ENCODE results near the gene PRR5L.

PRR5L gene

DNA sequence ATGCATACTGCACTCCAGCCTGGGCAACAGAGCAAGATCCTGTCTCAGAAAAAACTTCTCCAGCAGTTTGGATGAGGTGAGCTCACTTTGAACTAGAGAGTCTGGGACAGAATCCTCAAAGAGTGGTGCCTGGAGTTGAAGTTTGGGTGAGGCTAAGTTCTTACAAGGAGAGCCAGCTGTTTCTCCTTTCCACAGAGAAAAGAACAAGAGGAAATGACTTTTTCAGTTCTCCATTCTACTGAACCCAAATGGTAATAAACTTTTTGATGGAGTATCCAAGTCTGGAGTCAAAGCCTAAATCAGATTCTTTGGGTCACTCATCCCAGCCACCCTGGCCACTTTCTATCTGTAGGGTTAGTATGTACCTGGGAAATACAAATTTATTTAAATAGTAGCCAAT is 111.3 kb downstream of the PRR5L start:
- no peak for DNase-seq

DNA sequence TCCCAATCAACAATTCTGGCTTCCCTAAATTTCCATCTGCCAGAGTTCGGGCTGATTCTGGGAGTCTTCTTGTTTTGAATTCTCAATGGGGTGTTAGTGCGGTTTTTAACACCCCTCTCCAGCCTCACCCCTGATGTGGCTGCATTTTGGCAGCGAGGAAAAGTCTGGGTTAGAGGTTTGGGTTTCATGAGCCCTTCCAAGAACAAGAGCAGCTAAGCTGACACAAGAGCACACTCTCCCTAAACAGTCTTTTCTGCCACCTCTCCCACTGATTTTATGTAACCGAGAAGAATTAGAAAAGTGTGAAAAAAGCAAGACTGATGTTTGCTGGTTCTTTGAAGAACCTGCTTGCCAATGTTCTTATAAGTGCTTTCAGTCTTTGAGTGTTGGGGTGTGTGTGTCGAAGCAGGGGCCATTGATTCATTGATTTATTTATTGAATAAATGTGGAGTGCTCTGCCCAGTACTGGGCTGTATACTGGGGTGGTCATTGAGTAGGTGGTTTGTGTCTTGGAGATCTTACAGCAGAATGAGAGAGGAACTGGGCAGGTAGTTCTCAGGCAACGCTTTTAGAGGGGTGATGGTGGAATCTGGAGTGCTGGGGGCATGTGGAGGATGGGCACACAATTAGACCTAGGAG is 112.5 kb downstream of the PRR5L start:
- DNase-seq, result no peak

DNA sequence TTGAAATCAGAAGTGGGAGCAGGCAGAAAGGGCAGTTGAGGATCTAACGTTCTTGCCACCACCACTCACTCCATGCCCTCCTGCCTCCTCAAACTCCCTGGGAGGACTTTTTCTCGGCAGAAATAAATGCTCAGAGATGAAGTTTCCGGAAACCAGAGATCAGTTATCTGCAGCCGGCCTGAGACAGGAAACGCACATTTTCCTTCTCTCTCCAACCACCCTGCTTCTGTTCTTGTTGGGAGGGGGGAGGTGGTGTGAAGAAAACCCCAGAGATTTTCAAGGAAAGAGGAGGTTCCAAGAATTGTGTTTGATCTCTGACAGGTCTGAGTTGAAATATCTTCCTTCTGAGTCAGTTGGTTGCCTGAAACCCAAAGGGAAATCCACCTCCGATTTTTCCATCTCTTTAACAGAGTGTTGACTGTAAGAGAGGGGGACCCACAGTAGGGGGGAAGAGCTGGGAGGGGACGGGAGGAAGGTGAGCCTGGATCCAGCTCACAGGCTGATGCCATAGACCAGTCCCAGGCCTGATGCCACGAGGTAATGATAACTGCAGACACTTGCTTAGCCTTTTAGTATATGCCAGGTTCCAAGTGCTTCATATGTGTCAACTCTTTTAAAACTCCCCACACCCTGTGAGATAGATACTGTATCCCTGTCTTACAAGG is 113.2 kb downstream of the PRR5L start:
- no peak for DNase-seq

DNA sequence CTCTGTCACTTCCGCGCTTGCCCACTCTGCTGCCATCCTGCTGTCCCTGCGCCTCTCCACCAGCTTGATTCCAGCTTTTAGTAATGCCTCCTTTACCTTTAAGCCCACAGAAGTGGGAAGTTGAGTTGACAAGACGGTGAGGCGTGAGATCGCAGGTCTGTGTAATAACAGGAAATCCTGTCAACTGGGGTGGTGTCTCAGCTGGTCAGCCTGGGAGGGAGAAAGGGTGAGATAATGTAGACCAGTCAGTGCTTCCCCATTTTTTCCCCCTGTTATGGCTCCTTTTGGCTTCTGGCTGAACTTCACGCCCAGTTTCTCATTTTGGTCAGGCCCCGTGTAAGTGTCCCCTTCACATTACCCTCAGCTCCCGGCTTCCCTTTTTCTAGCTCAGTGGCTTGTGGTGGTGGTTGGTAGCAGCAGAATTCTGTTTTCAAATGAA is 115.1 kb downstream of the PRR5L start:
- DNase-seq, result peak; percentile 77

DNA sequence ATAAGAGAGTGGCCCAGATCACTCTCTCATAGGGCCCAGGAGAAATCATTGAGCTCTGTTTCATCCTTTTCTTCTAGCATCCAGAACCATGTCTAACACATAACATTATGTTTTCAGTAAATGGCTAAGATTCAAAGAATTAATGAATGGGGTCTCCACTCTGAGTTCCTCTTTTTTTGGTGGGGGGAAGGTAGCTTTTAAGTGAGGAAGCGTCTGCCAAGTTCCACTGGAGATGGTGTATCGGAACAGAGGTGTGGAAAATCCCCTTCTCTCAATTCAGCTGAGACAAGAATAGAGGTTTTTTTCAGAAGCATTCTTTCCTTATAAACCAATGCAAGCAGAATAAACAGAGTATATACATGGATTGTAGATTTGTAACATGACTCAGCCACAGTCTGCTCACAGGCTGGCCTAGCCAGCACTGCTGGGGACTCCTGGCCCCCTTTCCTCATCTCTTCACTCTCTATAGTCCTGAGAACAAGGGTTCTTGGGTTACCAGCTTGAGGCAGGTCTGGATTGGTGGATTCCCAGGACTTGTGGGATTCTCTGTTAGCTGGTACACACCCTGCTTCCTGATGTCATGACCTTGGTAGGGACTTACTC is 116.8 kb downstream of the PRR5L start:
- no peak for DNase-seq

DNA sequence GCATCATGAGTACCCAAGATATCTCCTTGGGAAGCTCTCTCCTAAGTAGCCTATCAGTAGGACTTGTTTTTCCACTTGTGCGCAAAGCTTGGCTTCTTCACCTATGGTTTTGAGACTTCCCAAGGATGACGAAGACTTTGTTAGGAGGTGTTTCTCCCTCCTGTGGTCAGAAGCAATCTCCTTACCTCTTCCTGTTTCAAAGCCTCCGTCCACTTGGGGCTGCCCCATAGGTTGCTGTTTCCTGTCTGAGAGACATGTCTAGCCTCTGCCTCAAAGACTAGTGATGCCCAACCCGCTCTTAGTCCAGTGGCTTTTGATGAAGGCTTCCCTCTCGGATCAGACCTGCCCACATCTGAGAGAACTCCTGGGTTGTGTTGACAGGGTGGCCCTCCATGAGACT is 121.1 kb downstream of the PRR5L start:
- peak; percentile 14 for DNase-seq

DNA sequence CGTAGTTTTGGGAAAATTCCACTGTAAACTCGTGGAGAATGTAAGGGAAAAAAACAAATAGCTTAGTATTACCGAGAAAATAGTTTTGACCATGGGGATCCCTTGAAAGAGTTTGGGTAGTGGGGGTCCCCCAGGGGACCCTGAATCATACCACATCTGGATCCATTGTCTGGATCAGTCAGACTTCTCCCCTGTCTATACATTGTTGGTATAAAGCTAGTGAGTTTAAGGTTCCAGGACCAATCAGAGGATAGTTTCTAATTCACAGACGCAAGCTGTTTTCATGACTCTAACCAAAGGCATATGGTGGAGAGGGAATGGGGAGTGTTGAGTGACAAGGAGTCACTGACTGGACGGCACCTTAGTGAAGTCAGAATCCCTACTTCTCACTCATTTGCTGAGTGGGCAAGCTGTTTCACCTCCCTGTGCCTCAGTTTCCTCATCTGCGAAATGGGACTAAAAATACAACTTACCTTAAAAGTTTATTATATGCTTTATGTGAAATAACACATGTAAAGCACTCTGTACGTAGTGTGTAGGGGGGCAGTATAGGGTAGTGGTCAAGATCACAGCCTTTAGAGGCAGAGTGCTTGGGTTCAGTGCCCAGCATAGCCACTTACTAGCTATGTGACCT is 123.8 kb downstream of the PRR5L start:
- no peak for DNase-seq

DNA sequence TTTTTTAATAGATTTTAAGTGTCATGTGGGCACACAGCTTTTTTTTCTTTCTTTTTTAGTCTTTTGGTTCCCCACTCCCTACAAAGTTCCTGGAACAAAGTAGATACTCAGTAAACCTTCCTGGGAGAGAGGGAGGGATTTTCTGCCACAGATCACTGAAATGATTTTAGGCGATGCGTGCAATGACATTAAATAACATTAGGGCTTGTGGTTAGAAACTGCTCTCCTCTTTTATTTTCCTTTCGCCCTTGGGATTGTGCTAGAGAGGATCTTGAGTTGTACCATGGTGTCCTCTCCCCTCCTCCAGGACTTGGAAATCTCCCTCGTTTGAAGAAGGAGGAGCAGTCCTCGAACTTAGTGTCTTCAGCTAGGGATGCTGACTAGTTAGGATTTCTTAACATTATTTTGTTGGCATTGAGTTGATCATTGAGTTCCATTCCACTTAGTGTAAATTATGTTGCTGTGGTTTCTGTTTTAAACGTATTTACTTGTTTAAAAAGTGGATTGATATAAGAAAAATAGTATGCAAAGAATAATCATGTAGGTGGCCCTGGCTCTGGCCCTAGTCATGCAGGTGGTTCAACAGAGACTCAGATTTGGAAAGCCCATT is 125.6 kb downstream of the PRR5L start:
- DNase-seq, result no peak

DNA sequence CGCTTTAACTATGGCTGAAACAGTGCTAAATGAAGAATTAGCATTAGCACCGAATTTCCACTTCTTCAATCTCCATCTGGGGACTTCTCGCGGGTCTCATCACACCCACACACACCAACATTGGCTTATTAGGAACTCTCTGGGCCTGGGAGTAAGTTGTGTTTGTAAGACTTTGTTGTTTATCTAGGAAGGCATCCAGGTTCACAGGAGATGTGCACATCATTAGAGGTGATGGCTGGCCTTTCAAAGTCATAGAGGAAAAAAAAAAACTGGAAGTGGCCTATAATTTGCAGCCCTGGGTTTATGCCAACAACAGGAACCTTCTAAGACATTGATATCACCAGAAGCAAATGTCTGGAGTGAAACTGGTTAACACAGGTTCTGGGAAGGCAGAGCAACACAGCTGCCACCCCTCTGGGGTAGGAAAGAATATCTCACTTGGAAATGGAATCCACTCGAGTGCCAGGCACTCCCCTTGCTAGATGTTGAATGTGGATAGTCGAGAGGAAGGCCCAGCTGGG is 129.5 kb downstream of the PRR5L start:
- DNase-seq, result no peak

DNA sequence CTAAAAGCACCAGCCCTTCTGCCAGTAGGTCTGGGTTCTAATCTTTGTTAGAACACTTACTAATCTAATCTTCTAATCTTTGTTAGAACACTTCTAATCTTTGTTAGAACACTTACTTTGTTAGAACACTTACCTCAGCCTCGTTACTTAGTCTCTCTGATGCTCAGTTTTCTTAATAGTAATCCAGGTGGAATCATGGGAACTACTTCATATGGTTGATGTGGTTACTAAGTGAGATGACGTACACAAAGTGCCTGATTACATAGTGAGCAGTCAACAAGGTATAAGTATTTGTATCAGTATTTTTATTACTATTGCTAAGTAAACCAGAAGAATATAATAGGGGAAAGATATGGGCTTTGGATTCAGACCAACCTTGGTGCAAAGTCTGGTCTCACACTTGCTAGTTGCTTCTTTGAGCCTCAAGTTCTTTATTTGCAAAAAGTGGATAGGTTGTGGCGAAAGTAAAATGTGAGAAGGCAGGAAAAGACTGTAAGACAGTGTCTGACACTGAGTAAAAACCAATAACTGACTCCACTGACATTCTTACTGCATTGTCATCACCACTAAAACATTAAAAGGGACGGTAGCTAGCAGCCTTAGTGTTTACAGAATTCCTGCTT is 130.2 kb downstream of the PRR5L start:
- DNase-seq, result no peak

DNA sequence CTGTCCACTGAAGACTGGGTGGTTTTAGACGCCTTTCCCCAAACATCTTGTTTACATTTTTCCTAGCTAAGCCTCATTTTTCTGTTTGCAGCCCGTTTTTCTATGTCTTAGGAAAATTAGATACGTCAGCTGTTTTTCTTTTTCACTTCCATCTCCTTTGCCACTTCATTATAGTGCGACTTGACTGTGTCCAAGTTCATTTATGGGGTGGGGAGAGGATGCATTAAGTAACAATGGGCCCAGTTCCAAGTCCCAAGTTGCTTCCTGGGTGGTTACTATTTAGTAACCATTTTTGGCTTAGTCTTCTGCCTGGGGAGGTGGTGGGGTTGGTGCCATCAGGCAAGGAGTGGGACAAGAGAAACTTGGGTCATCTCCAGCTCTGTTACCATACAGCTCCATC is 131.0 kb downstream of the PRR5L start:
- DNase-seq, result no peak

DNA sequence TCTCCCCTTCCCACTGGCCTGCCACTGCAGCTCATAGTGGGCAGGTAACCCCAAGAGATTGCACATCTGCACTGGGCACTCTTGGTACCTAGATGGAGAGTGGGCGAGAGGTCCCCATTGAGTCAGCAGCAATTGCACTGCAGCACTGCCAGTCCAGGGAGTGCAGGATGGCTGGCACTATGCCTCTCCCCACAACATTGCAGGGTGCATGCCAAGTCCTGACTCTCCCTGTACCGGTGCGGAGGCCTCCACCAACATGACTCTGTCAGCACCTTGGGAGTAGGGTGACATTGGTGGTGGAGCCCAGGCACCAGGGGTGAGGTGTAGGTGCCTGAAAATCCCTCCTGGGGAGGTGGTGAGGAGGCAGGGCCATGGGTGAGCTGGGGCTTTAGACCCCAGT is 131.8 kb downstream of the PRR5L start:
- DNase-seq, result no peak

DNA sequence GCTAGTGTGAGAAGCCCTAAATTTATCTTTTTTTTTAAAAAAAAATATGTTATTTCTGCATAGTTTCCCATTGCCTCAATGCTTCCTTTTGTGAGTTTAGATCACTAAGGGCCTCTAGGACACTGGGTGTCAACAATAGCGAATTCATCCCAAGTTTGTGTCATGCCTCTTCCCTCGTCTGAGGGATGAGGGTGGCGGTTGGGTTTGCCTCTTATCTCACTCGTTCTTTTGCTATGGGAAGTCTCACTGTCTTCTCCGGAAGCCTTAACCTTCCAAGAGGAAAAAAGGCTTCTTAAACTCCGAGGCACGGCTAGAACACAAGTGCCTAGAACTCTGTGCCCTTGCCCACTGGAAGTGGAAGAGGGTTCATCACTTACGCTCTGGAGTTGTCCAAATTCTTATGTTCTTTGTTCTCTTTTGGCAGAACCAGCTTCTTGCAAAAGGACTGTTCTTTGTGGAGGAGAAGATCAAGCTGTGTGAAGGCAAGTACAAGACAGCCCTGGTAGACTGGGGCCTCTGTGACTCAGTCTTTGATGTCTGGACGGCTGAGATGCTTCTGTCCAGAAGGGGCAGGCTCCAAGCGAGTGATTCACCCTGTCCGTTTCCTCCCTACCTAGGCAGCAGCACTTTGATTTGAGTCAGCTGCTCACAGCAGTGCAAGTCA is 135.5 kb downstream of the PRR5L start:
- peak; percentile 47 for DNase-seq

DNA sequence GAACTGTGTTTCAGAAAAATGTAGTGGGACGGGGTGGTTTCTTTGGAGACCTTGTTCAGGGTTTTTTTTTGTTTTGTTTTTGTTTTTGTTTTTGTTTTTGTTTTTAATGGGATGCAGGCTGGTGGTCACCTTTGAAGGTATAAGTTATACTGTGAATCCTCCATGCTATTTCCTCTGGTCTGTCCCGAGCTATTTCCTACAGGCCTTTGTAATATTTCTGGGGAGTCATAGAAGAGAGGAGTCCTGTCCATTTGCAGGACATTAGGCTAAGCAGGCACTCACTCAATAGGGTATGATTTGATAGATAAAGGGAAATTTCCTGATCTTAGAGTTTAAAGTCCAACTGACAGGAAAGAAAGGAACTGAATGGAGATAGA is 136.0 kb downstream of the PRR5L start:
- no peak for DNase-seq

DNA sequence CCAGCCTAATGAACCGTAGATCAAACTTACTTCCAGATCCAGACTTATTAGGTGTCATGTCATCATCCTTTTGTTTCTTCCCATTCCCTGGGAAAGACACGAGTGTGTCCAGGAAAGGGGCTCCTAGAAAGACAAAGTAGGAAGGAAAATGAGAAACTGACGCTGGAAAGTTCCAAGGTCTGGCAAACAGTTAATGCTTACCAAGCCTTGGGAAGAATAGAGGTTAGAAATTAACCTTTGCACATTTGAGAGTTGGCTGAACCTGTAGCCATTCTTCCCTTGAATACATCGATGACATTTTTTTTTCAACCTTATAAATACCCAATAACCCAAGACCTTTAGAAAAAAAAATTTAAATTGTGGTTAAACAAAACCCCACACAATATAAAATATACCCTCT is 136.7 kb downstream of the PRR5L start:
- no peak for DNase-seq

DNA sequence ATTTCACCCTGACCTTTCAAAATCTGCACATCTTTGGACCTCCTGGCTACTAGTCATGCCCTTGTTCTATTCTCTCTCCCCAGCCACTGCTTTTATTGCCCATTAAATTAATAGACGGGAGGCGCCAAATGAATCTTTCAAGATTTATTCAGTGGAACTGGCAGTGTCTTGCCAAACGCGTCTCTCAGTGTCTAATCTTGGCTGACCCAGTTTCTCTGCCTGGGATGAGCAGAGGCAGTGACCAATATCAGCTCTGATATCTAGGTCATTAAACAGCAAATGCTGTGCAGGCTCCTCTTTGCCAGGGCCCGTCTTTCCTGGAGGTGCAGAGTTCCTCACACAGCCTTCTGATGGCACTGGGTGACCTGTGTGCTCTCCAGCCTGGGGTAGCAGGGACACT is 140.0 kb downstream of the PRR5L start:
- no peak for DNase-seq

DNA sequence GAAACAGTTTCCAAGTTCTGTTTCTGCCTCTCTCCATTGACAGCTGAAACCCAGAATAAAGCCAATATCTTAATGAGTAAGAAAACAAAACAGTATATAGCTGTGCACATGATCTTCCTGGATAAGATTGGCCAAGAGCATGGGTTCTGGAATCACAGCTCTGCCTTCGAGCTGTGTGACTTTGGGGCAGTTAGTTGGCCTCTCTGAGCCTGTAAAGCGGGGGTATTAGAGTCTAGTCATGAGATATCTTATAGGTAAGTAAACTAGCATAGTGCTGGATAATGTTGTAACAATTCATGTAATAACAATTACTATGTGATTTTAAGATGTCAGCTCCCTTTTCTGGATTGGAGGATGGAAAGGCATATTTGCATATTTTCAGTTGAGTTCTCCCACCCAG is 140.5 kb downstream of the PRR5L start:
- no peak for DNase-seq

DNA sequence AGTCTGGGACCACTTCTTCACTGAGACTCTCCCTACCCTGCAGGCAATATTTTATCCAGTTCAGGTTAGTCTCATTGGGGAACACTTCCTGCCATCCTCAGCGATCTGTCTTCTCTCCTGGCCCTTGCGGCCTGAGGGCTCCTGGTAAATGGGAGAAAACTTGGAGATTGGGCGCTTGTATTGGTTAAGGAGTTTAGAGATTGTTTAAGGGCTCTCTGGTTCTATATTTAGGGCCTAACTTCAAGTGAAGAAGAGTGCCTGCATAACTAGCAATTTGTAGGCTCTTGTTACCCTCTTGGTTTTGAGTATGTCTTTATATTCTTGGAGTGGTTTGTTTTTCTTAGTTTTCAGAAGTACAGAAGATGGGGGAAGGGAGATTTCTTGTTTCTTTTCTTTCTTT is 141.3 kb downstream of the PRR5L start:
- no peak for DNase-seq

DNA sequence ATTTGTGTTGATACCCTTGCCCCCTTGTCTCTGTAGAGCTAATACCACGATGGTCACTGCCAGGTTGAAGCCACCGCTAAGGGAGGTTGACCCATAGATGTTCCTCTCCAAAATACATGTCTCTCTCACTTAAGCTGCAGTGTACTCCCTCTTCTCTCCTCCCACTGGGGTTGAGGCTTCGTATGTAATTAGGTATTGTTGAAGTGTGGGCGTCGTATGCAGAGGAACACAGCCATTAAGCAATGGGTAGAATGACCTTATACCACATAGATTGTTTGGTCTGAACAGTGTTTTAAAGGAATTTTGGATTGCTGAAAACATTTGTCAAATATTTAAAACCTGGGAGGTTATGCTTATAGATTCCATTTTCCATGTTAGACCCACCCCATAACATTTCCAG is 142.0 kb downstream of the PRR5L start:
- DNase-seq, result no peak

DNA sequence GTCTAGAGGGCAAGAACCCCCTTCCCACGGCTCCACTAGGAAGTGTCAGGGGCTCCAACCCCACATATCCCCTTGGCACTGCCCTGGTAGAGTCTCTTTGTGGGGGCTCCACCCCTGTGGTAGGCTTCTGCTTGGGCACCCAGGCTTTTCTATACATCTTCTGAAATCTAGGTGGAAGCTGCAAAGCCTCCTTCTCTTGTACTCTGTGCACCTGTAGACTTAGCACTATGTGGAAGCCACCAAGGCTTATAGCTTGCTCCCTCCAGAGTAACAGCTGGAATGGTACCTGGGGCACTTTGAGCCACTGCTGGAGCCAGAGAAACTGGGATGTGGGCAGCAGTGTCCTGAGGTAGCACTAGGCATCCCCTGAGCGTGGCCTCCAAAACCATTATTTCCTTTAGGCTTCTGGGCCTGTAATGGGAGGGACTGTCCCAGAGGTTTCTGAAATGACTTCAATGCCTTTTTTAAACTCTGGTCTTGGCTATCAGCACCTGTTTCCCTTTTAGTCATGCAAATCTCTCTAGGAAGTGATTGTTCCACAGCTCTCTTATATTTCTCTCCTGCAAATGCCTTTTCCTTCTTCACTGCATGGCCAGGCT is 145.6 kb downstream of the PRR5L start:
- no peak for DNase-seq

DNA sequence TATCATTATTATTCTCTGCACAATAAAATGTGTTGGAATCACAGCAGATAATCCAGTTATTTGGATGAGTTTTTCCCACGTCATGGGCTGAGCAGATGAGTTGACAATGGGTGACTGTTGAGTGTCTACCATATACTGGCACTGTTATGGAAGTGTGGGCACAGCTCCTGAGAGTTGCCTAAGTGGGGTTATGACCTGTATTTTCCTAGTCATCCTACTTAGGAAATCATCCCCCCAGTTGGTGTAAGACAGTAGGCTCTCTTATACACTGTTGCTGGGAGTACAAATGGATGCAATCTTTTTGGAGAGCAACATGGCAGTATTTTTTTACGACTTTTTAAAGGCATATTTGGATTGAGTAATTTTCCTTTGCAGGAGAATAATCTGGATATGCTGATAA is 147.6 kb downstream of the PRR5L start:
- DNase-seq, result no peak

DNA sequence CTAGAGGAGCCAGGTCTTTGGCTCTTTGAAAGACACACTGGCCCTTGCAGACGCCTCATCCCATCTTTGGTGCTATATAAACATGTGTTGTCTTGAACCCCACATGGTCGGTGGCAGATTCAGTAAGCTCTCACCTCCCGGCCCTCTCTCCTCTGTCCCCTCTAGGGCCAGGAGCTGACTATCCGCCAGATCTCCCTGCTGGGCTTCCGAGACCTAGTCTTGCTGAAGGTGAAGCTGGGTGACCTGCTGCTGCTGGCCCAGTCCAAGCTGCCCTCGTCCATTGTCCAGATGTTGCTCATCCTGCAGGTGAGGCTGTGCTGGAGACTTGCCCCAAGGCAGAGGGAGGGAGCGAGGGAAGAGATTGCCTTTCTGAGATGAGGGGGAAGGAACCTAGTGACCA is 150.0 kb downstream of the PRR5L start:
- DNase-seq, result no peak
